AG09309 (cell line): ENCODE measurements around the gene EEPD1.

ENCODE experiments used
- DNase-seq: peaks from one replicate; pipeline ENCODE4 v3.0.0-alpha.2; 2010; ENCODE audit warnings: low read depth
- H3K4me3 ChIP-seq: 2 replicates; pipeline ENCODE4 v1.5.1; 2011; ENCODE audit warnings: mild to moderate bottlenecking, low read depth, low read length, moderate library complexity; ENCODE audit not compliant: control insufficient read depth
- TF ChIP-seq, protein P1 (sequence below): IDR thresholded peaks from 2 replicates; pipeline ENCODE4 v1.5.1; 2011; ENCODE audit warnings: mild to moderate bottlenecking, low read depth, low read length, inconsistent platforms; ENCODE audit not compliant: insufficient read depth, control insufficient read depth; ENCODE audit errors: missing control alignments

The EEPD1 gene

DNA sequence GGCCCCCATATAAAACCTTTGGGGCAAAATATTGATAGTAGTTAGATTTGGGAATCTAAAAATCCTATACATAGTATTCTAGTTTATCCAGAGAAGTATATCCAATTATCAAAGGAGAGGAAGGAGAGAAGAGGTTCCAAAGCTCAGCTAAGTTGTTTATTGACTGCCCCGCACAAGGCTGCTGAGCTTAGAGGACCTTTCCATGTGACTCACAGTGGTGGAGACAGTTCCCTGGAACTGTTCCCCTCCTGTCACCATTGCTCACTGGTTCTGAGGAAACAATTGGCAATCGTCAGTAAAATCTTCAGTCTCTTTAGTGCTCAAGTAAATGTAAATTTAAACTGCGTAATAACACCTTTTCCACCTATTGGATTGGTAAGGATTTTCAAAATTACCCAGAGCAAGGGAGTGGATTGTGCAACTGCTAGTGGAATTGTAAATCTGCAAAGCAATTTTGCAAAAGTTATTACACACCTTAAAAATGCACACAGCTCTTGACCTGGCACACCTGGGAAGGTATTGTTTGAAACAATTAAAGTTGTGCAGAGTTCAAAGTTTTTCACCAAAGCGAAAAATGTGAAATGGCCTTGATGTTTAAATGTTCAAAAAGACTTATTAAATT lies 63.1 kb downstream of the EEPD1 start:
- no peak for DNase-seq
- TF ChIP-seq, protein P1, sequence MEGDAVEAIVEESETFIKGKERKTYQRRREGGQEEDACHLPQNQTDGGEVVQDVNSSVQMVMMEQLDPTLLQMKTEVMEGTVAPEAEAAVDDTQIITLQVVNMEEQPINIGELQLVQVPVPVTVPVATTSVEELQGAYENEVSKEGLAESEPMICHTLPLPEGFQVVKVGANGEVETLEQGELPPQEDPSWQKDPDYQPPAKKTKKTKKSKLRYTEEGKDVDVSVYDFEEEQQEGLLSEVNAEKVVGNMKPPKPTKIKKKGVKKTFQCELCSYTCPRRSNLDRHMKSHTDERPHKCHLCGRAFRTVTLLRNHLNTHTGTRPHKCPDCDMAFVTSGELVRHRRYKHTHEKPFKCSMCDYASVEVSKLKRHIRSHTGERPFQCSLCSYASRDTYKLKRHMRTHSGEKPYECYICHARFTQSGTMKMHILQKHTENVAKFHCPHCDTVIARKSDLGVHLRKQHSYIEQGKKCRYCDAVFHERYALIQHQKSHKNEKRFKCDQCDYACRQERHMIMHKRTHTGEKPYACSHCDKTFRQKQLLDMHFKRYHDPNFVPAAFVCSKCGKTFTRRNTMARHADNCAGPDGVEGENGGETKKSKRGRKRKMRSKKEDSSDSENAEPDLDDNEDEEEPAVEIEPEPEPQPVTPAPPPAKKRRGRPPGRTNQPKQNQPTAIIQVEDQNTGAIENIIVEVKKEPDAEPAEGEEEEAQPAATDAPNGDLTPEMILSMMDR, result no peak
- H3K4me3 ChIP-seq, result no peak overlapping the region

DNA sequence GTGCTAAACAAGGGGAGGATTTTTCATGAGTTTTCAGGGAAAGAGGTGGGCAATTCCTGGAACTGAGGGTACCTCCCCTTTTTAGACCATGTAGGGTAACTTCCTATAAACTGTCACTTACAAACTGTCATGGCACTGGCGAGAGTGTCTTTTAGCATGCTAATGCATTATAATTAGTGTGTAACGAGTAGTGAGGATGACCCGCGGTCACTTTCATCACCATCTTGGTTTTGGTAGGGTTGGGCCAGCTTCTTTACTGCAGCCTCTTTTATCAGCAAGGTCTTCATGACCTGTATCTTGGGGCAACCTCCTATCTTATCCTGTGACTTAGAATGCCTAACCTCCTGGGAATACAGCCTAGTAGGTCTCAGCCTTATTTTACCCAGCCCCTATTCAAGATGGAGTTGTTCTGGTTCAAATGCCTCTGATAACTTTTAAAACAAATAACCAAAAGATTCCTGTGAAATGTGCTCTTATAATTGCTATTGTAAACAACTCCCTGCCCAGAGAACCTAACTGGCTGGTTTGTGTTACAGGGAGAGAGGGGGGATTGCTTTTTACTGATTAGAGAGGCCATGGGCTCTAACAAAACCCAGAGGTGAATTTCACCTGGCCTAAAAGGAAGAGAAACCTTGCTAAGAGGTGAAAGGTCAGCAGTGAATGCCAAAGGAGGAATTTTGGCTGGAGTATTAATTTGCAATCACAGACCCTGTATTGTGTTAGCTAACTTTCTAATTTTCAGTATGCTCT lies 64.3 kb downstream of the EEPD1 start:
- no peak overlapping the region for H3K4me3 ChIP-seq
- DNase-seq, result no peak
- TF ChIP-seq, protein P1, result no peak

DNA sequence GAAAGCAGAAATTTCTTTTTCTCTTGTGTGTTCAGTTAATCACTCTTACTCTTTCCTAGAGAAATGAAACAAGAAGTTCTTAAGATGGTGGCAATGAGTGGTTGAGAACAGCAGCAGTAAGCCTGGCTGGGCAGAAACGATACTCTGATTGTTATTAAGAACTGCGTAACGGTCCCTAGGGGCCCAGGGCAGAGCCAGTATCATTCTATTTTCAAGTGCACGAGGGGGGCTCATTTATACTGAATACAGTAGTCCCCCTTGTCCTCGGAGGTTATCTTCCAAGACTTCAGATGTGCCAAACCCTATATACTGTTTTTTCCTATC lies 64.9 kb downstream of the EEPD1 start:
- DNase-seq, result no peak
- H3K4me3 ChIP-seq, result no peak overlapping the region
- TF ChIP-seq, protein P1, result no peak

DNA sequence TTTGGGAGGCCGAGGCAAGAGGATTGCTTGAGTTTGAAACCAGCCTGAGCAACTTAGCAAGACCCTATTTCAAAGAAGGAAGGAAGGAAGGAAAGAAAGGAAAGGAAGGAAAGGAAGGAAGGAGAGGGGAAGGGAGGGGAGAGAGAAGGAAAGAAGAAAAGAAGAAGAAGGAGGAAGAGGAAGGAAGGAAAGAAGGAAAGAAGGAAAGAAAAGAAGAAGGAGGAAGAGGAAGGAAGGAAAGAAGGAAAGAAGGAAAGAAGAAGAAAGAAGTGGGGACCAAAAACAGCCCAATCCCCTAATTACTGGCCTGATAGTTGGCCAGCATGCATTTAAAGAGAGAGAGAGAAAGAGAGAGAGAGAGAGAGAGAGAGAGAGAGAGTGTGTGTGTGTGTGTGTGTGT lies 66.4 kb downstream of the EEPD1 start:
- DNase-seq, result no peak
- TF ChIP-seq, protein P1, result no peak
- no peak overlapping the region for H3K4me3 ChIP-seq

DNA sequence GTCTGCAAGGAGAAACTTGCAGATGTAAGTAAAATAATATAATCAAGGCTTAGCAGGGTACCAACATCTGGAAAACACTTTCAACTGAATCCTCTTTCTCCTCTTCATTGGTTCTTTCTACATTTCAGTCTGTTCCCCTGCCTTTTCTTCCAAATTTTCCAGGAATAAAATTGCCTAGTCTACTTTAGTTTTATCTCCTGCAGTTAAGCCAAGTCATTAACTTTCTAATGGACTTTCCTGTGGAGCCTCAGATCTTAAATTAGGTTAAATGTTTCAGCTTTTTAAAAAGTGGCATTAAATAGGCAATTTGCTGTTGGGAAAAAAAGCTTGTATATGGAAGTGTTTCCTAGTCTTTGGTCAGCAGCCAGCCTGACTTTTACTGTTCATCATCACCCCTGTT lies 70.8 kb downstream of the EEPD1 start:
- DNase-seq, result no peak
- TF ChIP-seq, protein P1, result no peak
- no peak overlapping the region for H3K4me3 ChIP-seq

DNA sequence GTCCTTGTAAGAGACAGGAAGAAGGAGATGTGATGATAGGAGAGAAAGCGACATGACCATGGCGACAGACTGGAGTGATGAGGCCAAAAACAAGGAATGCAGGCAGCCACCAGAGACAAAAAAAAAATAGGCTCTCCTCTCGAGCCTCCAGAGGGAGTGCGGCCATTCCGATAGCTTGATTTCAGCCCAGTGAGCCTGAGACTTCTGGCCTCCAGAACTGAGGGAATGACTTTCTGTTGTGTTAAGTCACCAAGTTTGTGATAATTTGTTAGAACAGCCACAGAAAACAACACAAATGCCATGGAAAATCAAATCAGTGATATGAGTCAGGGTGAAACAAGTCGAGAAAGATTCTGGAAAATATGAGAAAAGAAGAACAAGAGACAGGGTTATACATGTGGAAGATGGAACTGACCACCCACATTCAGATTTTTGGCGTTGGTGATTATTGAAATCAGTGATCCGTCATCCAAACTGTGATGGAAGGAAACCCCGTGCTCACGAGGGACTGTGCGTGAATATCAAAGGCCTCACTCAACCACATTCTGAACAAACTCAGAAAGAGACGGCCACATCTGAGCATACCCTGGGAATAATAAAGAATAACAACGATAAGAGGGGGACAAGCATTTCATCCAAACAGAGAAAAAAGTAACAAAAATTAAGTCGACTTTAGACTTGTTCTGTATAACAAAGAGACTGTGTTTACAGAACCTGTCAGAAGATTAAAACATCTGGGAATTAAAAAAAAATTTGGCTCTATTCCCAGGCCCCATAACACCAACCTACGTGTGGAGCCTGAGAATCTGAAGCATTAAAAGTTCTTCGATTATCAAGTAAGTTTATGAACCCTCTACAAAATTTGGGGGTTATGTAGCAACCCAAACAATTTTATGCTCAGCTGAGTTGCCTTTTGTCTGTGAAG lies 72.1 kb downstream of the EEPD1 start:
- DNase-seq, result no peak
- no peak overlapping the region for H3K4me3 ChIP-seq
- TF ChIP-seq, protein P1, result no peak
